ENCODE results near the gene PCDHGA9.
"Not testable (repeated sequence)": the region's sequence is repeated elsewhere in the genome, so short reads cannot be mapped to it uniquely, and the experiment has no call there.

Gene PCDHGA9

DNA sequence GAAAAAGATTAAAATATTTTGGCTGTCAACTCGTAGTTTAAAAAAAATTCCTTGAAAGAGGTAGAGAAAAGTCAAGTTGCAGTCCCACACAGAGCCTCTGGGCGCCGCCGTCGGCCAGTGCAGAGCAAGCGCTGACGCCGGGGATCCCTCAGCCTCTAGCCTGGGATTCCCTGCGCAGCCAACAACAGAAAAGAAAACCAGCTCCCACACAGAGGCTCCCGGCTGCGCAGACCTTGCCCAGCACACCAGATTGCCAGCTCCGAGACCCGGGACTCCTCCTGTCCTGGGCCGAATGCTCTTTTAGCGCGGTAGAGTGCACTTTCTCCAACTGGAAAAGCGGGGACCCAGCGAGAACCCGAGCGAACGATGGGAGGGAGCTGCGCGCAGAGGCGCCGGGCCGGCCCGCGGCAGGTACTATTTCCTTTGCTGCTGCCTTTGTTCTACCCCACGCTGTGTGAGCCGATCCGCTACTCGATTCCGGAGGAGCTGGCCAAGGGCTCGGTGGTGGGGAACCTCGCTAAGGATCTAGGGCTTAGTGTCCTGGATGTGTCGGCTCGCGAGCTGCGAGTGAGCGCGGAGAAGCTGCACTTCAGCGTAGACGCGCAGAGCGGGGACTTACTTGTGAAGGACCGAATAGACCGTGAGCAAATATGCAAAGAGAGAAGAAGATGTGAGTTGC, 15.1 kb downstream of the PCDHGA9 start, which contains the start of gene PCDHGB7:
Gene PCDHGB7, plus strand, starts transcription at position 184 of the 679 bp plus-strand sequence. Its CDS starts 183 bp downstream, at position 367.
- not testable (repeated sequence) for H3K27ac ChIP-seq; H3K27me3 ChIP-seq (ENCODE audit: insufficient read depth, low read depth); H2AFZ ChIP-seq (ENCODE audit: low read depth); H3K9ac ChIP-seq; H3K36me3 ChIP-seq (ENCODE audit: insufficient read depth); H3K79me2 ChIP-seq (ENCODE audit: insufficient read depth, low read depth); H3K4me1 ChIP-seq (ENCODE audit: low read depth, poor library complexity, severe bottlenecking); H4K20me1 ChIP-seq (ENCODE audit: insufficient read depth); H3K4me2 ChIP-seq; H3K4me3 ChIP-seq (IDR thresholded peaks at IDR 0.05; ENCODE audit: insufficient read depth, low read depth, low read length)

DNA sequence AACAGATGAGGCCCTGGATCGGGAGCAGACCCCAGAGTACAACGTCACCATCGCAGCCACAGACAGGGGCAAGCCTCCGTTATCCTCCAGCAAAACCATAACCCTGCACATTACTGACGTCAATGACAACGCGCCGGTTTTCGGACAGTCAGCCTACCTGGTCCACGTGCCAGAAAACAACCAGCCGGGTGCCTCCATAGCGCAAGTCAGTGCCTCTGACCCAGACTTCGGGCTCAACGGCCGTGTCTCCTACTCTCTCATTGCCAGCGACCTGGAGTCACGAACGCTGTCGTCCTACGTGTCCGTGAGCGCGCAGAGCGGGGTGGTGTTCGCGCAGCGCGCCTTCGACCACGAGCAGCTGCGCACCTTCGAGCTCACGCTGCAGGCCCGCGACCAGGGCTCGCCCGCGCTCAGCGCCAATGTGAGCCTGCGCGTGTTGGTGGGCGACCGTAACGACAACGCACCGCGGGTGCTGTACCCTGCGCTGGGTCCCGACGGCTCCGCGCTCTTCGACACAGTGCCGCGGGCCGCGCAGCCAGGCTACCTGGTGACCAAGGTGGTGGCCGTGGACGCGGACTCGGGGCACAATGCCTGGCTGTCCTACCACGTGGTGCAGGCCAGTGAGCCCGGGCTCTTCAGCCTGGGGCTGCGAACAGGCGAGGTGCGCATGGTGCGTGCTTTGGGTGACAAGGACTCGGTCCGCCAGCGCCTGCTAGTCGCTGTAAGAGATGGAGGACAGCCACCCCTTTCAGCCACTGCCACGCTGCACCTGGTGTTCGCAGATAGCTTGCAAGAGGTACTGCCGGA, 16.7 kb downstream of the PCDHGA9 start:
- no peak overlapping the region for H3K9ac ChIP-seq
- H4K20me1 ChIP-seq (ENCODE audit: insufficient read depth) = no peaks in the 10 kb centered on the region
- no peaks in the 10 kb centered on the region for H3K36me3 ChIP-seq (ENCODE audit: insufficient read depth)
- no peaks in the 10 kb centered on the region for H3K27me3 ChIP-seq (ENCODE audit: insufficient read depth, low read depth)
- no peak overlapping the region for H2AFZ ChIP-seq (ENCODE audit: low read depth)
- H3K27ac ChIP-seq = no peak overlapping the region
- no peaks in the 10 kb centered on the region for H3K4me1 ChIP-seq (ENCODE audit: low read depth, poor library complexity, severe bottlenecking)
- TF ChIP-seq, protein P1, sequence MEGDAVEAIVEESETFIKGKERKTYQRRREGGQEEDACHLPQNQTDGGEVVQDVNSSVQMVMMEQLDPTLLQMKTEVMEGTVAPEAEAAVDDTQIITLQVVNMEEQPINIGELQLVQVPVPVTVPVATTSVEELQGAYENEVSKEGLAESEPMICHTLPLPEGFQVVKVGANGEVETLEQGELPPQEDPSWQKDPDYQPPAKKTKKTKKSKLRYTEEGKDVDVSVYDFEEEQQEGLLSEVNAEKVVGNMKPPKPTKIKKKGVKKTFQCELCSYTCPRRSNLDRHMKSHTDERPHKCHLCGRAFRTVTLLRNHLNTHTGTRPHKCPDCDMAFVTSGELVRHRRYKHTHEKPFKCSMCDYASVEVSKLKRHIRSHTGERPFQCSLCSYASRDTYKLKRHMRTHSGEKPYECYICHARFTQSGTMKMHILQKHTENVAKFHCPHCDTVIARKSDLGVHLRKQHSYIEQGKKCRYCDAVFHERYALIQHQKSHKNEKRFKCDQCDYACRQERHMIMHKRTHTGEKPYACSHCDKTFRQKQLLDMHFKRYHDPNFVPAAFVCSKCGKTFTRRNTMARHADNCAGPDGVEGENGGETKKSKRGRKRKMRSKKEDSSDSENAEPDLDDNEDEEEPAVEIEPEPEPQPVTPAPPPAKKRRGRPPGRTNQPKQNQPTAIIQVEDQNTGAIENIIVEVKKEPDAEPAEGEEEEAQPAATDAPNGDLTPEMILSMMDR (conservative IDR thresholded peaks at IDR 0.05; ENCODE audit: low read depth, low read length) = no peak
- H3K4me3 ChIP-seq (IDR thresholded peaks at IDR 0.05; ENCODE audit: insufficient read depth, low read depth, low read length) = no peak overlapping the region
- H3K4me2 ChIP-seq = no peak overlapping the region
- no peaks in the 10 kb centered on the region for H3K79me2 ChIP-seq (ENCODE audit: insufficient read depth, low read depth)

DNA sequence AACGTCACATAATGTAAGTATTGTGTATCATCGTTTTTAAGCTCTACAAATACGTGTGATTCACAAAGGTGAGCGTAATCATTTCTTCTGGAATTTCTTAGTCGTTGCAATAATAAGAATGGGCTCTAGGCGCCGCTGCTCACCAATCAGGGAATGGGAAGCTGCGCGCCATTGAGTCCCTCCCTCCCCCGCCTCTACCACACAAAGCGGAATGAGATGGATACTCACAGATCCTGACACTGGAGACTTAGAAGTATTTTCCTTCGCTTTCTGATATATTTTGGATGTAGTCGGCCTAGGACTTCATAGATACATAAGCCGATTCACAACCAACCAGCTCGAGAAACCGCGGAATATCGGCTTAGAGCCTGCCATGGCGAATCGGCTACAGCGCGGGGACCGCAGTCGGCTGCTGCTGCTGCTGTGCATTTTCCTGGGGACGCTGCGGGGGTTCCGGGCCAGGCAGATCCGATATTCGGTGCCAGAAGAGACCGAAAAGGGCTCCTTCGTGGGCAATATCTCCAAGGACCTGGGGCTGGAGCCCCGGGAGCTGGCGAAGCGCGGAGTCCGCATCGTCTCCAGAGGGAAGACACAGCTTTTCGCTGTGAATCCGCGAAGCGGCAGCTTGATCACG, 18.4 kb downstream of the PCDHGA9 start, which contains the start of gene PCDHGA11:
Gene PCDHGA11, plus strand, starts transcription at position 197 of the 634 bp plus-strand sequence. Its CDS starts 177 bp downstream, at position 374.
- no peaks in the 10 kb centered on the region for H3K4me1 ChIP-seq (ENCODE audit: low read depth, poor library complexity, severe bottlenecking)
- no peak within 1 kb of the TSS; the same call in 1 of the 2 replicates for H3K4me2 ChIP-seq
- H3K4me3 ChIP-seq (IDR thresholded peaks at IDR 0.05; ENCODE audit: insufficient read depth, low read depth, low read length) = no peak within 1 kb of the TSS
- no peak within 1 kb of the TSS for H3K27ac ChIP-seq
- H3K79me2 ChIP-seq (ENCODE audit: insufficient read depth, low read depth) = no peaks in the 10 kb centered on the region
- H2AFZ ChIP-seq (ENCODE audit: low read depth) = peak within 1 kb of the TSS; percentile 67; the same call in 1 of the 2 replicates
- no peaks in the 10 kb centered on the region for H3K36me3 ChIP-seq (ENCODE audit: insufficient read depth)
- no peaks in the 10 kb centered on the region for H4K20me1 ChIP-seq (ENCODE audit: insufficient read depth)
- TF ChIP-seq, protein P1 (conservative IDR thresholded peaks at IDR 0.05; ENCODE audit: low read depth, low read length) = peak; percentile 62
- no peaks in the 10 kb centered on the region for H3K27me3 ChIP-seq (ENCODE audit: insufficient read depth, low read depth)
- H3K9ac ChIP-seq = no peak within 1 kb of the TSS

DNA sequence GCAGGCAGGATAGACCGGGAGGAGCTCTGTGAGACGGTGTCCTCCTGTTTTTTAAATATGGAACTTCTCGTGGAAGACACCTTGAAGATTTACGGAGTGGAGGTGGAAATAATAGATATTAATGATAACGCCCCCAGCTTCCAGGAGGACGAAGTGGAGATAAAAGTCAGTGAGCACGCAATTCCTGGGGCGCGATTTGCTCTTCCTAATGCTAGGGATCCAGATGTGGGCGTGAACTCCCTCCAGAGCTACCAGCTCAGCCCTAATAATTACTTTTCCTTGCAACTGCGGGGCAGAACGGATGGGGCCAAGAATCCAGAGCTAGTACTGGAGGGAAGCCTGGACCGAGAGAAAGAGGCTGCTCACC, 18.9 kb downstream of the PCDHGA9 start:
- Histone ChIP-seq H3K4me3 (IDR thresholded peaks at IDR 0.05; ENCODE audit: insufficient read depth, low read depth, low read length) (no peak overlapping the region), H3K4me1 (ENCODE audit: low read depth, poor library complexity, severe bottlenecking) (no peaks in the 10 kb centered on the region), H3K27ac (no peak overlapping the region), H3K4me2 (no peak overlapping the region; the same call in 1 of the 2 replicates), H3K36me3 (ENCODE audit: insufficient read depth) (no peaks in the 10 kb centered on the region), H2AFZ (ENCODE audit: low read depth) (peak overlapping the region; percentile 67; the same call in 1 of the 2 replicates), H3K27me3 (ENCODE audit: insufficient read depth, low read depth) (no peaks in the 10 kb centered on the region), H4K20me1 (ENCODE audit: insufficient read depth) (no peaks in the 10 kb centered on the region), H3K9ac (no peak overlapping the region), H3K79me2 (ENCODE audit: insufficient read depth, low read depth) (no peaks in the 10 kb centered on the region)
- TF ChIP-seq, protein P1 (conservative IDR thresholded peaks at IDR 0.05; ENCODE audit: low read depth, low read length) = no peak

Data from KMS-11 (cell line).